ENCODE results near the gene SLC25A1. TPM values are rescaled to one million over a fixed set of nuclear protein-coding genes. Genes with fewer than 3 reads are reported as not detected.

SLC25A1 gene
- total RNA-seq, 1 donor from 2014 or later = 20.9 TPM

DNA sequence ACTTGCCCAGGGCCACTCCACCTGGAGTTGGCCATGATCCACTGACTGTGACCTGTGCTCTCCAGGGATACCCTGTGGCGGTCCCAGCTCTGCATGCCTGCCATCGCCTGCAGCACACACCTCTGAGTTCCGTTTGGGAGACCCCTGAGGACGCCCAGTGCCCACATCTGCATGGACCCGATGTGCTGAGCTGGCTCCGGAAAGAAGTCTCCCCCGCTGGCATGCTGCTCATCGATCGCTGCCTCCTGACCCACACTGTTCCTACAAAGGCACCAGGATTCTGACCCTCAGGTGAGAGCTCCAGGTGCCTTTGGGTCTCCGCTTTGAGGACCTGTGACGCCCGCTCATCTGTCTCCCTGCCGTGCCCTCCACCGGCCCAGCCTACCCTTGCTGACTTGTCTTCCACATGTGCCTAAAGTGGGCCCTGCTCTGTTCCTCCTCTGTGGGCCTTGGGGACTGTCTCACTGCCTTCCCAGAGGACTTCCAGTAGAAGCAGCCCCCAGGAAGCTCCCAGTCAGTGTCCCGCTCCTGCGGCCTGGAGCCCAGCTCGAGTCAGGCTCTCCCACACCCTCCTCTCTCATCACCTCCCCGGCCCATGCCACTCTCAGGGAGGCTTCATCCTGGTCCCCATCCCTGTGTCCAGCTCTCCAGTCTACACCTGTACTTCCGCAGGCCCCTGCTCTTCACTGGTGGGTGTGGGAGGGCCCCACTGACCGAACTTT is 5.9 kb upstream of the SLC25A1 start:
- H3K36me3 ChIP-seq = peaks cover 15% of the 10 kb centered on the region
- intact Hi-C loops (cut with micrococcal nuclease) = no loop called here

DNA sequence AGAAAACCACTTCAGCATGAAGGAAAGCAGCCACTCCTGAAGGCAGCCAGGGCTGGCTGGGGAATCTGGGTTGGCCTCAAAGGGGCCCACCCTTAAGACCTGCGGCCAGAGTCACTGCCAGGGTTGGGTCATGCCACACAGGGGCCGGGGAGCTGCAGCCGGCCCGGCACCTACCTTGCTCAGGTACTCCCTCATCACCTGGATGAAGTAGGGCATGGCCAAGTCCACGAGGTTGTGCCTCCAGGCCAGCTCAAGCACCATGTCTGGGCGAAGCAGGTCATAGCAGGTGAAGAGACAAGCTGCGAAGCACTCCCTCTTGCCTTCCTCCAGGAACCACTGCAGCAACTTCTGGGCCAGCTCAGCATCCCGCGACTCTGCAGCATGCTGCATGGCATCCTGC is 4.7 kb upstream of the SLC25A1 start:
- H3K9me3 ChIP-seq (replicated peaks) = no peaks in the 10 kb centered on the region
- intact Hi-C loops (cut with micrococcal nuclease) = no loop called here

More for the DNA sequence above, 5.9 kb upstream of the SLC25A1 start:
- TF ChIP-seq, protein P1, sequence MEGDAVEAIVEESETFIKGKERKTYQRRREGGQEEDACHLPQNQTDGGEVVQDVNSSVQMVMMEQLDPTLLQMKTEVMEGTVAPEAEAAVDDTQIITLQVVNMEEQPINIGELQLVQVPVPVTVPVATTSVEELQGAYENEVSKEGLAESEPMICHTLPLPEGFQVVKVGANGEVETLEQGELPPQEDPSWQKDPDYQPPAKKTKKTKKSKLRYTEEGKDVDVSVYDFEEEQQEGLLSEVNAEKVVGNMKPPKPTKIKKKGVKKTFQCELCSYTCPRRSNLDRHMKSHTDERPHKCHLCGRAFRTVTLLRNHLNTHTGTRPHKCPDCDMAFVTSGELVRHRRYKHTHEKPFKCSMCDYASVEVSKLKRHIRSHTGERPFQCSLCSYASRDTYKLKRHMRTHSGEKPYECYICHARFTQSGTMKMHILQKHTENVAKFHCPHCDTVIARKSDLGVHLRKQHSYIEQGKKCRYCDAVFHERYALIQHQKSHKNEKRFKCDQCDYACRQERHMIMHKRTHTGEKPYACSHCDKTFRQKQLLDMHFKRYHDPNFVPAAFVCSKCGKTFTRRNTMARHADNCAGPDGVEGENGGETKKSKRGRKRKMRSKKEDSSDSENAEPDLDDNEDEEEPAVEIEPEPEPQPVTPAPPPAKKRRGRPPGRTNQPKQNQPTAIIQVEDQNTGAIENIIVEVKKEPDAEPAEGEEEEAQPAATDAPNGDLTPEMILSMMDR (IDR thresholded peaks at IDR 0.05; ENCODE audit: borderline replicate concordance) = no peak
- Histone ChIP-seq H3K9me3 (replicated peaks) (no peaks in the 10 kb centered on the region), H3K27me3 (ENCODE audit: low read depth) (no peaks in the 10 kb centered on the region), H3K4me1 (peaks cover 5% of the 10 kb centered on the region), H3K4me3 (no peak overlapping the region), H3K27ac (replicated peaks) (peak overlapping the region; percentile 19)
- no peak for DNase-seq

DNA sequence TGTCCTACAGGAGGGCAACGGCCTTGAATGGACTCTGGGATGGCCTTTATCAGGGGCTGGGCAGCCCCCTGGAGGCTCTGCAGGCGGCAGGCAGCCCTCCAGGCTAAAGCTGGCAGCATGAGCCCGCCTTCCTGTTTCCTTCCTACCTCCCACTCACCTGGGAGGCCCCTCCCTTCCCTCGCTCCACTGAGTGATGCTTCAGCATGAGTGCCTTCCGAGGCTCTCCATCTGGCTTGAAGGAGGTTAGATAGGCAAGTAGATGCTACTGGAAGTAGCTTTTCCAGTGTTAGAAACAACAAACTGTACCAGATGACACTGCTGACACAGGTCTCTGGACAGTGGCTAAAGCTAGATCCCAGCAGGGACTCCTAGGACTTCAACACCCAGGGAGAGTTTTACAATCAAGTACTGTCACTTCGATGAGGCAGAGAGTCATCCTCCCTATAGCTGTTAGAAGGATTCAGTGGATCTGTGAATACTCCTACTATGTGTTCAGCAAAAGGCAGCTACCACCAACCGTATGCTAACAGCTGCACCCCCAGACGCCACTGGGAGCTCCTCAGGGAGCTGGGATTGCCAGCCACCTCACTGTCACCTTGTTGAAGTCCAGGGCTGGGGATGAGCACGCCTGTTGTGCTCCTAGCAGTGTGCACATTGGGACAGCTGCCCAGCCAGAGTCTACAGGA is 4.1 kb upstream of the SLC25A1 start:
- Histone ChIP-seq H3K4me1 (peaks cover 19% of the 10 kb centered on the region), H3K4me3 (no peak overlapping the region), H3K9me3 (replicated peaks) (no peaks in the 10 kb centered on the region), H3K27me3 (ENCODE audit: low read depth) (no peaks in the 10 kb centered on the region), H3K27ac (replicated peaks) (no peak overlapping the region), H3K36me3 (peaks cover 3% of the 10 kb centered on the region)
- DNase-seq = no peak
- TF ChIP-seq, protein P1 (IDR thresholded peaks at IDR 0.05; ENCODE audit: borderline replicate concordance) = no peak
- intact Hi-C loops (cut with micrococcal nuclease) = no loop called here

More for the DNA sequence above, 4.7 kb upstream of the SLC25A1 start:
- peaks cover 9% of the 10 kb centered on the region for H3K36me3 ChIP-seq
- DNase-seq = no peak
- H3K27ac ChIP-seq (replicated peaks) = no peak overlapping the region
- no peaks in the 10 kb centered on the region for H3K27me3 ChIP-seq (ENCODE audit: low read depth)
- H3K4me1 ChIP-seq = peaks cover 13% of the 10 kb centered on the region
- no peak overlapping the region for H3K4me3 ChIP-seq
- TF ChIP-seq, protein P1 (IDR thresholded peaks at IDR 0.05; ENCODE audit: borderline replicate concordance) = no peak

DNA sequence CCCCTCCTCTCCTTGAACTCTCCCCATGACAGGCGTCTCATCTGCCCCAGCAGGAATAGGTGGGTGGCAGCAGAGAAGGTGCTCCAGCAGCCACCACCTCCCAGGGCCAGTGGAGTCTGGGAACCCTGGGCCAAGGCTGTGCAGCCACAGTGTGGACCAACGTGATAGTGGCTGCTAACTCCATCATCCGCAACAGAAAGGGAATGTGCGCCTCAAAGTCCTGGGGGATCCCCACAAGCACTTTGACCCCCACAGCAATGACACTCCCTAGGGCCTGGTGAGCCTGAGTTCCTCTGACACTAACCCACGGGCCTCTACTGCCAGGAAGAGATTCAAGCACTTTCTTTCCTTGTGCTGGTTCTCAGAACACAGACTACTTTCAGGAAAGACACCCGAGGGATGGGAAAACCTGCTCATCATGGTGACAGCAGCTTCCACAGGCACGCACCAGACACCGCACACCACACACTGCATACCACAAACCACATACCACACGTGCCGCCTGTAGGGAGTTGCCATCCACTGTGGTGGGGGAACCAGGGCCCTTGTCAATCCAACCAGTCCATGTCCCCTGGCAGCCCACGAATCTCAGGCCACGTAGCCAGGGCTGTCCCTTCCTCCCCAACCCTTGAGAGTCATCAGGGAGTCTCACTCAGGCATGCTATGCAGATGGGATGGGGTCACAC is 3.4 kb upstream of the SLC25A1 start:
- intact Hi-C loops (cut with micrococcal nuclease) = no loop called here
- TF ChIP-seq, protein P1 (IDR thresholded peaks at IDR 0.05; ENCODE audit: borderline replicate concordance) = no peak
- no peaks in the 10 kb centered on the region for H3K36me3 ChIP-seq

DNA sequence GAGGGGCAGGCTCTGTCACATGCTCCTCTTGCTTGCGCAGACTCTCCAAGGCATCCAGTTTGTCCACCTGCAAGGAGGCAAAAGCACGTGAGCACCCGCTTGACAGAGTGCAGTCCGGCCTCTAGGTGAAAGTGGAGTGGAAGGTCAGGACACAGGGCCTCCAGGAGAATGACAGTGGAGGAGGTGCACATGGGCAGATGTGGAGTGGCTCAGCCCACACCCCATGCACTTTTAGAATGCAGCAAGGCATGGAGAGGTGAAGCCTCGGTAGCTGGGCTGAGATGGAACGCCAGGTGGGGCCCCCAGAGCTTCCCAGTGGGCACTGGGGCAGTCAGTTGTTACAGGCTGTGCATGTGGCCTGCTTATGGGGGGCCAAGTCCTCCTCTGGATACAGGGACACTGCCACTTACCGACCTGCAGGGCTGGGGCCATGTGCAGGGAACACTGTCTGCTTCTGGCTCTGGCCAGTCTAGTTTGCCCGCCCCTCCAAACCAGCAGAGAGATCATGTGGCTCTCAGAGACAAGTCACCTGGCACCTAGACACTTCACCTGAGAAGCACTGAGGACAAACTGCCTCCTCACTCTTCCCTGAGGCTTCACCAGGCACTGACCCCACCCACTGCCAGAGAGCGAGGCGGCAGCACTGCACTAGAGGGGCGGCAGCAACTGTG is 2.3 kb upstream of the SLC25A1 start:
- Histone ChIP-seq H3K4me3 (no peak overlapping the region), H3K4me1 (peaks cover 33% of the 10 kb centered on the region), H3K36me3 (no peaks in the 10 kb centered on the region), H3K27ac (replicated peaks) (no peak overlapping the region), H3K27me3 (ENCODE audit: low read depth) (no peaks in the 10 kb centered on the region), H3K9me3 (replicated peaks) (no peaks in the 10 kb centered on the region)
- intact Hi-C loops (cut with micrococcal nuclease) = no loop called here
- TF ChIP-seq, protein P1 (IDR thresholded peaks at IDR 0.05; ENCODE audit: borderline replicate concordance) = no peak
- DNase-seq = no peak

More for the DNA sequence above, 3.4 kb upstream of the SLC25A1 start:
- Histone ChIP-seq H3K4me1 (peaks cover 25% of the 10 kb centered on the region), H3K9me3 (replicated peaks) (no peaks in the 10 kb centered on the region), H3K27ac (replicated peaks) (no peak overlapping the region), H3K4me3 (no peak overlapping the region), H3K27me3 (ENCODE audit: low read depth) (no peaks in the 10 kb centered on the region)
- DNase-seq = no peak
